ENCODE results near the gene BIN1. TPM values are rescaled to one million over a fixed set of nuclear protein-coding genes. Genes with fewer than 3 reads are reported as not detected.

Gene BIN1
- total RNA-seq, 1 experiment from 2014 or later: 42.5 TPM

DNA sequence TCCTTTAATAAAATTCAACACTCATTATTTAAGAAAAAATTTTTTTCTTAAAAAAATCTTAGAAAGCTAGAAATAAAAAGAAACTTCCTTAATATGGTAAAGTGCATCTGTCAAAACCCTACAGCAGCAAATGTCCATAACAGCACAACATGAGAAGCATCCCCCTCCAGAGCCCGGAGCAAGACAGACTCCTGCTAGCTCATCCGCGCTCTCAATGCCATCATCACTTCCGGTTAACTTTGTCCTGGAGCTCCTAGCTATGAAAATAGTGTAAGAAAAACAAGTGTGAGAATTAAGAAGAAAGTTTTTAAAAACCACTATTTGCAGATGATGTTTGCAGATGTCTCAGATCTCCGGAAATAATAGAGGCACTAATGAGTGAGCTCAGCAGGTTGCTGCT, 105.2 kb downstream of the BIN1 start:
- no peak overlapping the region for H3K4me3 Mint-ChIP-seq
- no peaks in the 10 kb centered on the region for H3K36me3 Mint-ChIP-seq
- no peak overlapping the region for H3K27ac Mint-ChIP-seq
- ChIA-PET CTCF (interaction anchor here (0.7 to 1.5 kb wide), 2 partner anchors 30 to 116 kb away, joined by 3 to 12 read pairs; no protein-coding TSS in a partner anchor), POLR2A (no interaction called here)
- no peak for DNase-seq (ENCODE audit: low spot score)
- H3K4me1 Mint-ChIP-seq: peaks cover 16% of the 10 kb centered on the region
- no peaks in the 10 kb centered on the region for H3K9me3 Mint-ChIP-seq
- H3K27me3 Mint-ChIP-seq (ENCODE audit: low read depth): no peaks in the 10 kb centered on the region
- TF ChIP-seq, protein P1, sequence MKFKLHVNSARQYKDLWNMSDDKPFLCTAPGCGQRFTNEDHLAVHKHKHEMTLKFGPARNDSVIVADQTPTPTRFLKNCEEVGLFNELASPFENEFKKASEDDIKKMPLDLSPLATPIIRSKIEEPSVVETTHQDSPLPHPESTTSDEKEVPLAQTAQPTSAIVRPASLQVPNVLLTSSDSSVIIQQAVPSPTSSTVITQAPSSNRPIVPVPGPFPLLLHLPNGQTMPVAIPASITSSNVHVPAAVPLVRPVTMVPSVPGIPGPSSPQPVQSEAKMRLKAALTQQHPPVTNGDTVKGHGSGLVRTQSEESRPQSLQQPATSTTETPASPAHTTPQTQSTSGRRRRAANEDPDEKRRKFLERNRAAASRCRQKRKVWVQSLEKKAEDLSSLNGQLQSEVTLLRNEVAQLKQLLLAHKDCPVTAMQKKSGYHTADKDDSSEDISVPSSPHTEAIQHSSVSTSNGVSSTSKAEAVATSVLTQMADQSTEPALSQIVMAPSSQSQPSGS (CRISPR knock-in tag; IDR thresholded peaks at IDR 0.05; ENCODE audit: borderline replicate concordance, low read depth): no peak
- TF ChIP-seq IRF2 (CRISPR knock-in tag; IDR thresholded peaks at IDR 0.05; ENCODE audit: borderline replicate concordance, low read depth) (no peak), TEAD4 (CRISPR knock-in tag; IDR thresholded peaks at IDR 0.05) (no peak), ZNF317 (CRISPR knock-in tag; IDR thresholded peaks at IDR 0.05; ENCODE audit: borderline replicate concordance, low read depth) (no peak), GRHL2 (CRISPR knock-in tag; IDR thresholded peaks at IDR 0.05; ENCODE audit: insufficient replicate concordance, severe bottlenecking) (no peak), E2F5 (CRISPR knock-in tag; IDR thresholded peaks at IDR 0.05) (no peak), ARID4B (CRISPR knock-in tag; IDR thresholded peaks at IDR 0.05; ENCODE audit: borderline replicate concordance) (no peak), CBFB (CRISPR knock-in tag; IDR thresholded peaks at IDR 0.05; ENCODE audit: low read depth) (no peak), ZNF671 (CRISPR knock-in tag; IDR thresholded peaks at IDR 0.05) (no peak), NR1H2 (CRISPR knock-in tag; IDR thresholded peaks at IDR 0.05) (no peak), CREB1 (CRISPR knock-in tag; IDR thresholded peaks at IDR 0.05) (no peak), MLX (CRISPR knock-in tag; IDR thresholded peaks at IDR 0.05) (no peak), TP53 (CRISPR knock-in tag; IDR thresholded peaks at IDR 0.05) (no peak)
- TF ChIP-seq, protein P2, sequence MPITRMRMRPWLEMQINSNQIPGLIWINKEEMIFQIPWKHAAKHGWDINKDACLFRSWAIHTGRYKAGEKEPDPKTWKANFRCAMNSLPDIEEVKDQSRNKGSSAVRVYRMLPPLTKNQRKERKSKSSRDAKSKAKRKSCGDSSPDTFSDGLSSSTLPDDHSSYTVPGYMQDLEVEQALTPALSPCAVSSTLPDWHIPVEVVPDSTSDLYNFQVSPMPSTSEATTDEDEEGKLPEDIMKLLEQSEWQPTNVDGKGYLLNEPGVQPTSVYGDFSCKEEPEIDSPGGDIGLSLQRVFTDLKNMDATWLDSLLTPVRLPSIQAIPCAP (CRISPR knock-in tag; IDR thresholded peaks at IDR 0.05): no peak
- TF ChIP-seq, protein P3, sequence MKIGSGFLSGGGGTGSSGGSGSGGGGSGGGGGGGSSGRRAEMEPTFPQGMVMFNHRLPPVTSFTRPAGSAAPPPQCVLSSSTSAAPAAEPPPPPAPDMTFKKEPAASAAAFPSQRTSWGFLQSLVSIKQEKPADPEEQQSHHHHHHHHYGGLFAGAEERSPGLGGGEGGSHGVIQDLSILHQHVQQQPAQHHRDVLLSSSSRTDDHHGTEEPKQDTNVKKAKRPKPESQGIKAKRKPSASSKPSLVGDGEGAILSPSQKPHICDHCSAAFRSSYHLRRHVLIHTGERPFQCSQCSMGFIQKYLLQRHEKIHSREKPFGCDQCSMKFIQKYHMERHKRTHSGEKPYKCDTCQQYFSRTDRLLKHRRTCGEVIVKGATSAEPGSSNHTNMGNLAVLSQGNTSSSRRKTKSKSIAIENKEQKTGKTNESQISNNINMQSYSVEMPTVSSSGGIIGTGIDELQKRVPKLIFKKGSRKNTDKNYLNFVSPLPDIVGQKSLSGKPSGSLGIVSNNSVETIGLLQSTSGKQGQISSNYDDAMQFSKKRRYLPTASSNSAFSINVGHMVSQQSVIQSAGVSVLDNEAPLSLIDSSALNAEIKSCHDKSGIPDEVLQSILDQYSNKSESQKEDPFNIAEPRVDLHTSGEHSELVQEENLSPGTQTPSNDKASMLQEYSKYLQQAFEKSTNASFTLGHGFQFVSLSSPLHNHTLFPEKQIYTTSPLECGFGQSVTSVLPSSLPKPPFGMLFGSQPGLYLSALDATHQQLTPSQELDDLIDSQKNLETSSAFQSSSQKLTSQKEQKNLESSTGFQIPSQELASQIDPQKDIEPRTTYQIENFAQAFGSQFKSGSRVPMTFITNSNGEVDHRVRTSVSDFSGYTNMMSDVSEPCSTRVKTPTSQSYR (CRISPR knock-in tag; IDR thresholded peaks at IDR 0.05): no peak
- TF ChIP-seq, protein P4, sequence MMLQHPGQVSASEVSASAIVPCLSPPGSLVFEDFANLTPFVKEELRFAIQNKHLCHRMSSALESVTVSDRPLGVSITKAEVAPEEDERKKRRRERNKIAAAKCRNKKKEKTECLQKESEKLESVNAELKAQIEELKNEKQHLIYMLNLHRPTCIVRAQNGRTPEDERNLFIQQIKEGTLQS (CRISPR knock-in tag; conservative IDR thresholded peaks at IDR 0.05): no peak
- no peak for ATAC-seq
